ENCODE data around the gene AURKAIP1.

AURKAIP1 gene

GRCh38 chr1:1402072-1402900 is 27.3 kb upstream of the AURKAIP1 start:
- peaks cover 31% of the 10 kb centered on the region for H3K4me1 ChIP-seq (ENCODE audit: control insufficient read depth, insufficient read depth, low read length)
- no peaks in the 10 kb centered on the region for H3K27me3 ChIP-seq (ENCODE audit: control insufficient read depth, insufficient read depth, low read length)
- H3K9me3 ChIP-seq (ENCODE audit: control insufficient read depth, low read length), result no peaks in the 10 kb centered on the region
- peaks cover 16% of the 10 kb centered on the region for H3K36me3 ChIP-seq (ENCODE audit: control insufficient read depth, insufficient read depth, low read length)
- no peak overlapping the region for H3K9ac ChIP-seq (ENCODE audit: low read length)
- no peak overlapping the region for H3K4me3 ChIP-seq (ENCODE audit: low read length)

GRCh38 chr1:1401457-1402010 is 26.5 kb upstream of the AURKAIP1 start:
- Histone ChIP-seq H3K36me3 (ENCODE audit: control insufficient read depth, insufficient read depth, low read length) (peaks cover 18% of the 10 kb centered on the region), H3K9ac (ENCODE audit: low read length) (no peak overlapping the region), H3K4me3 (ENCODE audit: low read length) (no peak overlapping the region), H3K27me3 (ENCODE audit: control insufficient read depth, insufficient read depth, low read length) (no peaks in the 10 kb centered on the region), H3K9me3 (ENCODE audit: control insufficient read depth, low read length) (no peaks in the 10 kb centered on the region), H3K4me1 (ENCODE audit: control insufficient read depth, insufficient read depth, low read length) (peaks cover 34% of the 10 kb centered on the region)

- H3K4me3 ChIP-seq (ENCODE audit: low read length), result peak overlapping the region; percentile 95
- H3K36me3 ChIP-seq (ENCODE audit: control insufficient read depth, insufficient read depth, low read length), result peaks cover 18% of the 10 kb centered on the region
- H3K4me1 ChIP-seq (ENCODE audit: control insufficient read depth, insufficient read depth, low read length), result peaks cover 27% of the 10 kb centered on the region
- peak overlapping the region; percentile 93 for H3K9ac ChIP-seq (ENCODE audit: low read length)
- H3K9me3 ChIP-seq (ENCODE audit: control insufficient read depth, low read length), result no peaks in the 10 kb centered on the region
- no peaks in the 10 kb centered on the region for H3K27me3 ChIP-seq (ENCODE audit: control insufficient read depth, insufficient read depth, low read length)
Measured at GRCh38 chr1:1400576-1401456, 25.8 kb upstream of the AURKAIP1 start.

GRCh38 chr1:1399872-1400575 is 25.0 kb upstream of the AURKAIP1 start:
- Histone ChIP-seq H3K36me3 (ENCODE audit: control insufficient read depth, insufficient read depth, low read length) (peaks cover 11% of the 10 kb centered on the region), H3K4me3 (ENCODE audit: low read length) (peak overlapping the region; percentile 95), H3K9ac (ENCODE audit: low read length) (peak overlapping the region; percentile 93), H3K27me3 (ENCODE audit: control insufficient read depth, insufficient read depth, low read length) (no peaks in the 10 kb centered on the region), H3K9me3 (ENCODE audit: control insufficient read depth, low read length) (no peaks in the 10 kb centered on the region), H3K4me1 (ENCODE audit: control insufficient read depth, insufficient read depth, low read length) (peaks cover 27% of the 10 kb centered on the region)

GRCh38 chr1:1399187-1399871 is 24.3 kb upstream of the AURKAIP1 start, which contains the start of gene CCNL2:
Gene CCNL2, minus strand, starts transcription at chr1:1399335. Its CDS starts 29 bp downstream, at chr1:1399306.
- Histone ChIP-seq H3K4me1 (ENCODE audit: control insufficient read depth, insufficient read depth, low read length) (peaks cover 27% of the 10 kb centered on the region), H3K27me3 (ENCODE audit: control insufficient read depth, insufficient read depth, low read length) (no peaks in the 10 kb centered on the region), H3K36me3 (ENCODE audit: control insufficient read depth, insufficient read depth, low read length) (peaks cover 12% of the 10 kb centered on the region), H3K9ac (ENCODE audit: low read length) (peak within 1 kb of the TSS; percentile 93), H3K9me3 (ENCODE audit: control insufficient read depth, low read length) (no peaks in the 10 kb centered on the region), H3K4me3 (ENCODE audit: low read length) (peak within 1 kb of the TSS; percentile 95)

GRCh38 chr1:1398677-1399186 is 23.7 kb upstream of the AURKAIP1 start:
- Histone ChIP-seq H3K4me1 (ENCODE audit: control insufficient read depth, insufficient read depth, low read length) (peaks cover 27% of the 10 kb centered on the region), H3K9me3 (ENCODE audit: control insufficient read depth, low read length) (no peaks in the 10 kb centered on the region), H3K27me3 (ENCODE audit: control insufficient read depth, insufficient read depth, low read length) (no peaks in the 10 kb centered on the region), H3K36me3 (ENCODE audit: control insufficient read depth, insufficient read depth, low read length) (peaks cover 18% of the 10 kb centered on the region), H3K9ac (ENCODE audit: low read length) (peak overlapping the region; percentile 87), H3K4me3 (ENCODE audit: low read length) (peak overlapping the region; percentile 80)

- H3K36me3 ChIP-seq (ENCODE audit: control insufficient read depth, insufficient read depth, low read length), result peaks cover 25% of the 10 kb centered on the region
- peak overlapping the region; percentile 87 for H3K9ac ChIP-seq (ENCODE audit: low read length)
- peak overlapping the region; percentile 80 for H3K4me3 ChIP-seq (ENCODE audit: low read length)
- no peaks in the 10 kb centered on the region for H3K9me3 ChIP-seq (ENCODE audit: control insufficient read depth, low read length)
- peaks cover 27% of the 10 kb centered on the region for H3K4me1 ChIP-seq (ENCODE audit: control insufficient read depth, insufficient read depth, low read length)
- no peaks in the 10 kb centered on the region for H3K27me3 ChIP-seq (ENCODE audit: control insufficient read depth, insufficient read depth, low read length)
Measured at GRCh38 chr1:1397839-1398523, 23.0 kb upstream of the AURKAIP1 start.

- no peak overlapping the region for H3K9ac ChIP-seq (ENCODE audit: low read length)
- peaks cover 18% of the 10 kb centered on the region for H3K4me1 ChIP-seq (ENCODE audit: control insufficient read depth, insufficient read depth, low read length)
- peaks cover 43% of the 10 kb centered on the region for H3K36me3 ChIP-seq (ENCODE audit: control insufficient read depth, insufficient read depth, low read length)
- H3K4me3 ChIP-seq (ENCODE audit: low read length), result no peak overlapping the region
- H3K27me3 ChIP-seq (ENCODE audit: control insufficient read depth, insufficient read depth, low read length), result no peaks in the 10 kb centered on the region
- no peaks in the 10 kb centered on the region for H3K9me3 ChIP-seq (ENCODE audit: control insufficient read depth, low read length)
Measured at GRCh38 chr1:1395166-1395565, 20.2 kb upstream of the AURKAIP1 start.

GRCh38 chr1:1394116-1394515 is 19.1 kb upstream of the AURKAIP1 start:
- Histone ChIP-seq H3K9me3 (ENCODE audit: control insufficient read depth, low read length) (no peaks in the 10 kb centered on the region), H3K36me3 (ENCODE audit: control insufficient read depth, insufficient read depth, low read length) (peaks cover 52% of the 10 kb centered on the region), H3K4me3 (ENCODE audit: low read length) (no peak overlapping the region), H3K27me3 (ENCODE audit: control insufficient read depth, insufficient read depth, low read length) (no peaks in the 10 kb centered on the region), H3K9ac (ENCODE audit: low read length) (no peak overlapping the region), H3K4me1 (ENCODE audit: control insufficient read depth, insufficient read depth, low read length) (peaks cover 15% of the 10 kb centered on the region)

GRCh38 chr1:1393428-1393827 is 18.4 kb upstream of the AURKAIP1 start:
- Histone ChIP-seq H3K36me3 (ENCODE audit: control insufficient read depth, insufficient read depth, low read length) (peaks cover 53% of the 10 kb centered on the region), H3K9me3 (ENCODE audit: control insufficient read depth, low read length) (no peaks in the 10 kb centered on the region), H3K4me1 (ENCODE audit: control insufficient read depth, insufficient read depth, low read length) (peaks cover 14% of the 10 kb centered on the region), H3K27me3 (ENCODE audit: control insufficient read depth, insufficient read depth, low read length) (no peaks in the 10 kb centered on the region), H3K9ac (ENCODE audit: low read length) (no peak overlapping the region), H3K4me3 (ENCODE audit: low read length) (no peak overlapping the region)
